ENCODE results near the gene ANKRD1. TPM values are rescaled to one million over a fixed set of nuclear protein-coding genes. Genes with fewer than 3 reads are reported as not detected.

ANKRD1 gene
- total and polyA plus RNA-seq, 2 of the 8 experiments (the other 6 are each of a cell fraction or from before 2014, with no cell fraction given): 0.03 TPM; not detected in 1

DNA sequence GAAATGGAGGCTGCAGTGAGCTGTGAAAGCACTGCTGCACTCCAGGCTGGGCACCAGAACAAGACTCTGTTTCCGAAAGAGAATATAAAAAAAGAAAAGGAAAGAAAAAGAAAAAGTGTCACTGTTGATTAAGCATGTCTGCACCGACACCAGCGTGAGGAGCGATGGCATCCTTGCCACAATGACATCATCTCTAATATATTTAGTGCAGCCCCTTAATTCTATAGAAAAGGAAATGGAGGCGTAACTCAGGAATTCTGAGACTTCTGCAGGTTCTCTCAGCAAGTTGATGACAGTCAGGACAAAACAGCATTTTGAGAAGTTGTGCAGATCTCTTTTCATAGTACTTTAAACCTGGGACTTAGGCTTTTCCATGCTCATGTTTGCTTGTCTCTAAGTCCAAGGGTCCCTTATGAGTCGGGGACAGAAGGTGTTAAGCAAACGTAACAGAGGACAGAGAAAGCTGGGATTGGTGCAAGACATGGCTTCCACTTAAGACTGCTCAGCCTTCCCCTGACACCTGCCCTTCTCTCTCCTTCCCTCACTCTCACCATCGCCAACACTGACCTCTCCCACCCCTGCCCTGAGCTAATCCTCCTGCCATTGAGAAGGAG is 16.9 kb upstream of the ANKRD1 start:
- H3K4me2 ChIP-seq (ENCODE audit: insufficient read depth in 1 of 2, low read depth in 2 of 2, low read length in 2 of 2): no peak overlapping the region
- H4K91ac ChIP-seq (replicated peaks; ENCODE audit: insufficient read length, low read length): no peak overlapping the region
- no peak overlapping the region for H3K27ac ChIP-seq (ENCODE audit: low read depth, low read length)
- H3K4me3 ChIP-seq (ENCODE audit: extremely low read depth in 1 of 4, insufficient read depth in 2 of 4, low read depth in 3 of 4, low read length in 4 of 4): no peak overlapping the region
- H3K9ac ChIP-seq (replicated peaks in 1 of 4; ENCODE audit: extremely low read depth in 1 of 4, low read depth in 3 of 4, low read length in 3 of 4): no peak overlapping the region
- H2BK120ac ChIP-seq (replicated peaks; ENCODE audit: low read depth, low read length): no peak overlapping the region
- no peaks in the 10 kb centered on the region for H3K36me3 ChIP-seq (ENCODE audit: control insufficient read depth in 2 of 4, insufficient read depth in 4 of 4, low read length in 3 of 4)
- no peaks in the 10 kb centered on the region for H3K79me1 ChIP-seq (ENCODE audit: low read depth, low read length)
- H3K4ac ChIP-seq (replicated peaks; ENCODE audit: insufficient read length, low read depth, low read length): no peak overlapping the region
- no peak overlapping the region for H2AK5ac ChIP-seq (ENCODE audit: low read depth, low read length)
- no peaks in the 10 kb centered on the region for H3K9me3 ChIP-seq (ENCODE audit: insufficient read depth in 2 of 2, low read depth in 1 of 2, low read length in 1 of 2)
- H4K5ac ChIP-seq (ENCODE audit: insufficient read length, low read depth, low read length): no peak overlapping the region
- POLR2A ChIA-PET (ENCODE audit: partially characterized antibody): interaction anchor here (1.5 kb wide), 1 partner anchor 11 kb away, joined by 4 read pairs; no protein-coding TSS in a partner anchor
- no peaks in the 10 kb centered on the region for H3K23me2 ChIP-seq (ENCODE audit: low read depth, low read length)
- H3K56ac ChIP-seq (replicated peaks; ENCODE audit: insufficient read length, low read depth, low read length): no peak overlapping the region
- H2BK12ac ChIP-seq (ENCODE audit: low read depth, low read length): 0 out of 2 replicates have a peak overlapping the region, but pooled peaks have one; percentile 10
- 78% methylated on average over 8 of the region's 8 CpGs; no CpG with 5 or more reads in 1 of the 2 experiments for WGBS, 2 experiments (ENCODE audit: extremely low coverage in 1 of 2, insufficient coverage in 1 of 2, insufficient read length in 1 of 2, insufficient replicate concordance in 2 of 2, low coverage in 1 of 2, low lambda C conversion rate in 2 of 2, missing lambda C conversion rate in 1 of 2)
- no peak overlapping the region for H3K23ac ChIP-seq (ENCODE audit: insufficient read length)
- H2AFZ ChIP-seq (ENCODE audit: low read length): no peak overlapping the region
- no peak overlapping the region for H2BK5ac ChIP-seq (ENCODE audit: low read depth, low read length)
- H3K27me3 ChIP-seq (replicated peaks in 1 of 4; ENCODE audit: control insufficient read depth in 3 of 4, extremely low read depth in 1 of 4, insufficient read depth in 3 of 4, low read length in 3 of 4): peaks cover 18 to 66% (median 51%) of the 10 kb centered on the region in 4 experiments
- no peaks in the 10 kb centered on the region for H3K4me1 ChIP-seq (replicated peaks in 1 of 4; ENCODE audit: control insufficient read depth in 3 of 4, insufficient read depth in 4 of 4, low read length in 3 of 4)
- no peak overlapping the region for H3K18ac ChIP-seq (ENCODE audit: extremely low read depth, low read length)
- H2BK15ac ChIP-seq (ENCODE audit: low read length): no peak overlapping the region
- FAIRE-seq (no peak), DNase-seq (ENCODE audit: low read depth in 1 of 2, low spot score in 2 of 2) (no peak)
- CTCF ChIA-PET (ENCODE audit: partially characterized antibody): interaction anchor here (0.9 to 1.4 kb wide), 2 partner anchors 12 to 31 kb away, joined by 3 to 6 read pairs; no protein-coding TSS in a partner anchor
- H3K14ac ChIP-seq (ENCODE audit: insufficient read length): no peak overlapping the region
- H4K8ac ChIP-seq (ENCODE audit: extremely low read depth, insufficient read depth, low read length): no peak overlapping the region
- no peaks in the 10 kb centered on the region for H4K20me1 ChIP-seq (replicated peaks in 1 of 2; ENCODE audit: control insufficient read depth in 1 of 2, insufficient read depth in 2 of 2, low read length in 2 of 2)
- H3K79me2 ChIP-seq (ENCODE audit: control insufficient read depth in 1 of 2, insufficient read depth in 2 of 2, low read length in 2 of 2): no peaks in the 10 kb centered on the region
- no peak overlapping the region for H2BK20ac ChIP-seq (ENCODE audit: low read length)
- TF ChIP-seq SP2 (IDR thresholded peaks at IDR 0.05; ENCODE audit: low read length) (no peak), CBX8 (IDR thresholded peaks at IDR 0.05; ENCODE audit: borderline replicate concordance, low read depth, low read length) (no peak), GTF2F1 (IDR thresholded peaks at IDR 0.05; ENCODE audit: borderline replicate concordance, low read depth, low read length) (no peak), CHD1 (IDR thresholded peaks at IDR 0.05; ENCODE audit: low read depth, low read length) (no peak), BCL11A (IDR thresholded peaks at IDR 0.05; ENCODE audit: low read depth in 2 of 2, low read length in 2 of 2) (no peak)
- TF ChIP-seq, protein P1, sequence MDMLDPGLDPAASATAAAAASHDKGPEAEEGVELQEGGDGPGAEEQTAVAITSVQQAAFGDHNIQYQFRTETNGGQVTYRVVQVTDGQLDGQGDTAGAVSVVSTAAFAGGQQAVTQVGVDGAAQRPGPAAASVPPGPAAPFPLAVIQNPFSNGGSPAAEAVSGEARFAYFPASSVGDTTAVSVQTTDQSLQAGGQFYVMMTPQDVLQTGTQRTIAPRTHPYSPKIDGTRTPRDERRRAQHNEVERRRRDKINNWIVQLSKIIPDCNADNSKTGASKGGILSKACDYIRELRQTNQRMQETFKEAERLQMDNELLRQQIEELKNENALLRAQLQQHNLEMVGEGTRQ (IDR thresholded peaks at IDR 0.05; ENCODE audit: low read length): no peak
